Gastrocnemius medialis (tissue), 4 donors: ENCODE results near the gene GALNT2. TPM values are rescaled to one million over a fixed set of nuclear protein-coding genes. Genes with fewer than 3 reads are reported as not detected.

Experiments used
- ATAC-seq, 2 donors: fragments of 150-250 bp; one replicate each; pipeline ENCODE4 v1.9.1; 2016
- DNase-seq, 2 donors: peaks; one replicate each; pipeline ENCODE4 v3.0.0-alpha.2; 2019
- H3K27ac ChIP-seq, 4 donors: fragments of 200-600 bp; sonication (generic); 1 replicate in 1 of 4; 2 replicates in 3 of 4; pipeline ENCODE4 v1.5.1; 2016 to 2018; ENCODE audit warnings: mild to moderate bottlenecking in 2 of 4, moderate library complexity in 1 of 4
- H3K27me3 ChIP-seq, 3 donors: fragments of 200-600 bp; sonication (generic) in 2 of 3; 1 replicate in 1 of 3; 2 replicates in 2 of 3; pipeline versions ENCODE4 v1.5.1 to v1.6.0; 2016 to 2019; ENCODE audit warnings: mild to moderate bottlenecking in 1 of 3, moderate library complexity in 1 of 3
- H3K36me3 ChIP-seq, 2 donors: fragments of 200-600 bp; sonication (generic) in 1 of 2; one replicate each; pipeline ENCODE4 v1.5.1; 2017 to 2018
- H3K4me1 ChIP-seq, 2 donors: fragments of 200-600 bp; sonication (generic) in 1 of 2; one replicate each; pipeline ENCODE4 v1.5.1; 2016 to 2017; ENCODE audit warnings: mild to moderate bottlenecking in 2 of 2
- H3K4me3 ChIP-seq, 4 donors: fragments of 200-600 bp; sonication (generic) in 3 of 4; 1 replicate in 1 of 4; 2 replicates in 3 of 4; pipeline ENCODE4 v1.5.1; 2016 to 2019; ENCODE audit warnings: mild to moderate bottlenecking in 2 of 4
- H3K9me3 ChIP-seq, 3 donors: fragments of 200-600 bp; sonication (generic) in 2 of 3; 1 replicate in 1 of 3; 2 replicates in 2 of 3; pipeline ENCODE4 v1.5.1; 2016 to 2019
- CTCF ChIP-seq, 5 experiments: fragments of 450-650 bp in 3 of 5; fragments of 200-600 bp in 2 of 5; sonication (generic) in 2 of 5; IDR thresholded peaks in 4 of 5; conservative IDR thresholded peaks in 1 of 5; 1 replicate in 4 of 5; 2 replicates in 1 of 5; pipeline ENCODE4 v1.5.1; 2016 to 2019; ENCODE audit warnings: antibody characterized with exemption in 5 of 5, mild to moderate bottlenecking in 3 of 5, moderate library complexity in 3 of 5
- POLR2A ChIP-seq, 2 donors: fragments of 450-650 bp; IDR thresholded peaks; one replicate each; pipeline ENCODE4 v1.6.1; 2017; ENCODE audit warnings: antibody characterized with exemption in 2 of 2, mild to moderate bottlenecking in 2 of 2, moderate library complexity in 2 of 2
- in situ Hi-C, 4 donors: fragments of 200-750 bp; cut with MboI; loops; one replicate each; pipeline versions ENCODE4 v1.15.0 to v1.8.0; 2017; ENCODE audit warnings: low sequenced_read_pairs in 4 of 4
- intact Hi-C: fragments of 100-400 bp; cut with DNase I; formaldehyde crosslinking; loops from one replicate; pipeline ENCODE4 v1.15.1; 2023; ENCODE audit warnings: low total_unique reads
- total RNA-seq, 4 donors: library from RNA; depleted of rRNA; stranded (reverse); fragments of >200 nt; gene quantifications; one replicate each; pipeline versions ENCODE4 v1.1.0 to v1.2.3, GENCODE V29; 2016

GALNT2 gene
- total RNA-seq, 4 donors from 2014 or later = 73.7 to 106 (median 78.3) TPM

- intact Hi-C loops (no loop called here), in situ Hi-C loops (no loop called here)
- H3K36me3 ChIP-seq = peaks cover 0 to 37% of the 10 kb centered on the region in 2 donors
- DNase-seq (no peak), ATAC-seq (no peak)
- TF ChIP-seq POLR2A (IDR thresholded peaks at IDR 0.05) (no peak), CTCF (IDR thresholded peaks at IDR 0.05 in 4 of 5, conservative IDR thresholded peaks at IDR 0.05 in 1 of 5) (no peak)
- no peaks in the 10 kb centered on the region for H3K27me3 ChIP-seq
- H3K4me3 ChIP-seq = no peak overlapping the region
- peaks cover 8 to 11% of the 10 kb centered on the region in 2 donors for H3K4me1 ChIP-seq
- H3K9me3 ChIP-seq = no peaks in the 10 kb centered on the region
- H3K27ac ChIP-seq = no peak overlapping the region
These were observed 192.6 kb downstream of the GALNT2 start for GRCh38 chr1:230259621-230260020.

GRCh38 chr1:230260831-230261230 lies 193.8 kb downstream of the GALNT2 start:
- no peak for TF ChIP-seq POLR2A (IDR thresholded peaks at IDR 0.05)
- no peak for TF ChIP-seq CTCF (IDR thresholded peaks at IDR 0.05 in 4 of 5, conservative IDR thresholded peaks at IDR 0.05 in 1 of 5)
- Histone ChIP-seq H3K27ac (no peak overlapping the region), H3K36me3 (peaks cover 0 to 38% of the 10 kb centered on the region in 2 donors), H3K27me3 (no peaks in the 10 kb centered on the region), H3K4me3 (no peak overlapping the region), H3K9me3 (no peaks in the 10 kb centered on the region), H3K4me1 (peaks cover 13 to 15% of the 10 kb centered on the region in 2 donors)
- in situ Hi-C loops (no loop called here), intact Hi-C loops (no loop called here)
- ATAC-seq (no peak), DNase-seq (no peak)

GRCh38 chr1:230261928-230262650 lies 195.1 kb downstream of the GALNT2 start:
- H3K27me3 ChIP-seq = no peaks in the 10 kb centered on the region
- ATAC-seq (no peak), DNase-seq (no peak)
- intact Hi-C loops (no loop called here), in situ Hi-C loops (no loop called here)
- peaks cover 11 to 12% of the 10 kb centered on the region in 2 donors for H3K4me1 ChIP-seq
- peaks cover 0 to 38% of the 10 kb centered on the region in 2 donors for H3K36me3 ChIP-seq
- TF ChIP-seq CTCF (IDR thresholded peaks at IDR 0.05 in 4 of 5, conservative IDR thresholded peaks at IDR 0.05 in 1 of 5) (no peak), POLR2A (IDR thresholded peaks at IDR 0.05) (no peak)
- no peak overlapping the region for H3K27ac ChIP-seq
- H3K4me3 ChIP-seq = no peak overlapping the region
- H3K9me3 ChIP-seq = no peaks in the 10 kb centered on the region

GRCh38 chr1:230262867-230263567 lies 196.0 kb downstream of the GALNT2 start:
- peaks cover 0 to 38% of the 10 kb centered on the region in 2 donors for H3K36me3 ChIP-seq
- intact Hi-C loops = no loop called here
- ATAC-seq = no peak
- H3K4me3 ChIP-seq = no peak overlapping the region
- H3K4me1 ChIP-seq = peaks cover 11 to 12% of the 10 kb centered on the region in 2 donors
- no peaks in the 10 kb centered on the region for H3K27me3 ChIP-seq
- no peak overlapping the region for H3K27ac ChIP-seq
- in situ Hi-C loops = no loop called here
- DNase-seq = no peak
- TF ChIP-seq POLR2A (IDR thresholded peaks at IDR 0.05) = no peak
- TF ChIP-seq CTCF (IDR thresholded peaks at IDR 0.05 in 4 of 5, conservative IDR thresholded peaks at IDR 0.05 in 1 of 5) = no peak
- H3K9me3 ChIP-seq = no peaks in the 10 kb centered on the region
